GM19467 (cell line): ENCODE results near the gene REC114.
"Not testable (repeated sequence)": the region's sequence is repeated elsewhere in the genome, so short reads cannot be mapped to it uniquely, and the experiment has no call there.

Experiments
- ATAC-seq: cut with Tn5 transposase; IDR thresholded peaks from one replicate; pipeline ENCODE4 v1.9.1; 2021; ENCODE audit warnings: mild to moderate bottlenecking, moderate library complexity; ENCODE audit not compliant: unreplicated experiment

Gene REC114

DNA sequence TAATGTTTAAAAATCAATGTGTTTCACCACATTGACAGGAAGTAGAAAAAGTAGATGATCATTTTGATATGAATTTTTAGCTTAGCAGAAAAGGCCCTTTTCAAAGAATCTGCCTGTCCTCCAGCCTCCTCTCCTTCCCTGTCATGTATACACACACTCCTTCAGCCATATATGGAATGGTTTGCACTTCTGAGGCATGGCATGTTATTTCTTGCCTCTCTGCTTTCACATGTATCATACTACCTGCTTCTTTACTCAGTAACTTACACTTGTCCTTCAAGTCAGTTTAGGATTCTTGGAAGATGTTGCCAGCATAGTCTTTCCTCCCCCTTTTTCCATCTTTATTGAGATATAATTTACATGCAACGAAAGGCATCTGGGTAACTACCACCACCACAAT is 79.0 kb downstream of the REC114 start:
- ATAC-seq, result no peak

DNA sequence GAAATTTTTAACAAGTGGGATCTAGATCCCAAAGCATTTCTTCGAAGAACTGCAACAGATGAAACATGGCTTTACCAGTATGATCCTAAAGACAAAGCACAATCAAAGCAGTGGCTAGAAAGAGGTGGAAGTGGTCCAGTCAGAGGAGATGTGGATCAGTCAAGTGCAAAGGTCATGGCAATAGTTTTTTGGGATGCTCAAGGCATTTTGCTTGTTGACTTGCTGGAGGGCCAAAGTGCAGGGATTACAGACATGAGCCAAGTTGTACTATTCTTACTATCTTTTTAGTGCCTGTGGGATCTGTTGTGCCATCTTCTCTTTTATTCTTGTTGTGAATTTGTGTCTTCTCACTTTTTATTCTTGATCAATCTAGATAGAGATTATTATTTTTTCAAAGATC is 82.0 kb downstream of the REC114 start:
- no peak for ATAC-seq

DNA sequence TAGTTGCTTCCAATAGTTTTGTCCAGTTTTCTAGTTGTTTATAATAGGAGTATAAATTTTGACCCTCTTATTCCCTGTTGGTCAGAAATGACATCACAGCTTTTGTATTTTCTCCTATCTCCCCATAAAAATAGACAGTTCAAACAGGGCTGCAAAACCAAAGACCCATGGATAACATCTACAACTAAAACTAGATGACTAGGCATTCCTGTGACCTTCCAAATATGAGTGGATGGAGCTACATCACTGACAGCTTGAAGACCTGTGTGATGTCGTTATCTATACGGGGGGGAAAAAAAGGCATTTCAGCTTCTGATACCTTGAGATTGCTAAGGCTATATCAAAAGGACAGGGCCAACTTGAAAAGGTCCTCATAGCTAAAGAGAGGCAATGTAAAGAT is 84.6 kb downstream of the REC114 start:
- ATAC-seq, result no peak

DNA sequence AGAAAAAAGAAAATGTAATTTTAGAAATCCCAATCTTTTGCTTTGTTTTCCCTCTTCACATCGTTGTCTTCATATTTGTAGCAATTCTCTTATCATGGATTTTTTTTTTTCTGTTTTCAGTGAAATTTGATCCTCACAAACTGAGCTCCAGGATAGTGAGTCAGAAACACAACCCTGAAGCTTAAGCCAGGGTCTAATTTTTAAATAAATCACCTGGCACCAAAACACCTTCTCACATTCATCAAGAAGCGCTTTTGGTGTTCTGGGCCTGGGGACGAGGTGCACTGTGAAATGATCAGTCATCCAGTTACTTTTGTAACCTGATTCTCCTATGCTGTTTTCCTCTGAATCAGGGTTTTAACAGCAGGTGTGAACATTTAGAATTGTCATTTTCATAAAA is 87.7 kb downstream of the REC114 start:
- no peak for ATAC-seq

DNA sequence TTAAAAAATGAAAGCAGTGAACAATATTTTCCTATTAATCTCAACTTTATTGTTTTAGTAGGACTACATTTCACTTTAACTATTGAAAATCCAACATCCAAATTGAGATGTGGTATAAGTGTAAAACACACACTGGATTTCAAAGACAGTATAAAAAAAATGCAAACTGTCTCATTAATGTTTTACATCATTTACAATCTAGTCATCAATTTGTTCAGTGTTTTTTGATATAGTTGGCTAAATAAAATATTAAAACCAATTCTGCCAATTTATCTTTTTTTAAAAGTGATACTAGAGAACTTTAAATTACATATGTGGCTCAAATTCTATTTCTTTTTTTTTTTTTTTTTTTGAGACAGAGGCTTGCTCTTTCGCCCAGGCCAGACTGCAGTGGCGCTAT is 95.2 kb downstream of the REC114 start:
- no peak for ATAC-seq

DNA sequence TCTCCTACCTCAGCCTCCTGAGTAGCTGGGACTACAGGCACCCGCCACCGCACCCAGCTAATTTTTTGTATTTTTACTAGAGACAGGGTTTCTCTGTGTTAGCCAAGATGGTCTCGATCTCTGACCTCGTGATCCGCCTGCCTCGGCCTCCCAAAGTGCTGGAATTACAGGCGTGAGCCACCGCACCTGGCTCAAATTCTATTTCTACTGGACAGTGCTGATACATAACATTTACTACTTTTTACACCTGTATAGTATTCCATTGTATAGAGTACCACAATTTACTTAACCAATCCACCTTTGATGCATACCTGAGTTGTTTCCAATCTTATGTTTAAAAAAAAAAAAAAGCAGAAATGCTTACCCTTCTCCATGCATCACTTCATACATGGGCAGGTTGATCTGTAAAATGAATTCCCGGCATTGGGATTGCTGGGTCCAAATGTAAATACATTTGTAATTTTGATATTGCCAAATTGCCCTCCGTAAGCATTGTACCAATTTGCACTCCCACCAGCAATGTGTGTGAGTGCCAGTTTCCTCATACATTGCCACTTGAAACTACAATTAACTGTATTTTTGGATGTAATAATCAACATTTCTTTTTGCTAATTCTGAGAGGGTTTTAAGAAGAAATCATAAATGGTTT is 95.7 kb downstream of the REC114 start:
- ATAC-seq, result no peak

DNA sequence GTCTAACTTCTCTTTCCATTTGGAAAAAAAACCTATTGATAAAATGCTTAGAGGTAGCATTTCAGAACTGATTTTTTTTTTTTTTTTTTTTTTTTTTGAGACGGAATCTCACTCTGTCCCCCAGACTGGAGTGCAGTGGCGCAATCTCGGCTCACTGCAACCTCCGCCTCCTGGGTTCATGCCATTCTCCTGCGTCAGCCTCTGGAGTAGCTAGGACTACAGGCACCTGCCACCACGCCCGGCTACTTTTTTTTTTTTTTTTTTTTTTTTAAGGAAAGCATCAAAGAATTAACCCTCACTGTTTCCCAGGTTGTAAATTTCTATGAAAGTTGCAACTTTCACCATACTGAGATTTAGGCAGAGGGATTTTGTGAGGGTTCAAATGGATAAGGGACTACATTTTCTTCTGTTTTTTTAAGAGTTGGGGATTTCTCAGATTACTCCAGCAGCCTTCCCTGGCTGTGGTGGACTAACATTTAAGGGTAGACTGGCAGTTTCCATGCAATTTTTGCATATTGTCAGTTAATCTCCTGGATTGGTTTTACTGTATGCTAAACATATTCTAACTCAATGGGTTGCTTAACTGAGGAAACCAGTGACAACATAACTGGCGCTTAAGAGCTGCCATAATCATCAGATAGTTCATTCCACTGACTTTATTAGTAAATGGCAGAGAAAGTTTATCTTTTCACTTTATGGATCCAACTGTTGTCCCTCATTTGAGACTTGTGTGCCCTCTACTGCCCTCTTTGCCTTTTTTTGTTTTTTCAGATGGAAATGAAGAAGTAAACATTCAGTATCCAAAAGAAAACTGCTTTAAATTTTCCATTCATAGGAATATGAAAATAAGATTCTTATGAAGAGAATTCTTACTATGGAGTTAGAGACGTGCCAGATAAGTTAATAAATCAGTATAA is 96.5 kb downstream of the REC114 start:
- no peak for ATAC-seq

DNA sequence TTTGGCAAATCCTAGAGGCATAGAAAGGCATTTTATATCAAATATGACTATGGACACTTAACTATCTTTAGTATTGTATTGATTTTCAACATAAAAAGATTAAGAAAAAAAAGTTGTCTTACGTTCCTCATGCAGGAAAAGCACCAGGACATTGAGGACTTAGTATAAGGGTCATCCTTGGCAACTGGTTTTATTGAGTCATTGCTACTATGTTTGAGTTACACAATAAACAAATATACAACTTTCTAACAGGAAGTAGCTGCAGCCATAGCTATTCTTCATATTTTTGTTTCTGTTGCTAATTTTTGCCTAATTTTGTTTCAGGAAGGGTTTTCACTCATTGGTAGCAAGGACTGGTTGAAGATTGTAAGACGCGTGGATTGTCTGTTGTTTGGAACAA is 97.2 kb downstream of the REC114 start:
- ATAC-seq, result no peak

DNA sequence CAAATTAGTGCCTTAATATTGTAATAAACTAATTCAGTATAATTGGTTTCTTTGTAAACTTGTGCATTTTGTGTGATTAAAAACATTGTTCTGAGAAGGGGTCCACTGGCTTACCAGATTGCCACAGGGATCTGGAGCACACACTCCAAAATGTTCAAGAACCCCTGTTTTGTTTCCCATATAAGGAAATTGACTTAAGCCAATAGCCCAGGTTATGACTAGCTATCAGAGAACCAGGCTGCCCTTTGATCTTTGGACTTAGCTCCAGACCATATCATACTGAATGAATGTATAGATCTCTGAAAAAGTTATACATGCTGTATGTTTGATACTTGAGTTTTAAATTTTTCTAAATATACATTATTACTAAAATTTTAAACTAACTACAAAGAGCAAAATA is 98.5 kb downstream of the REC114 start:
- no peak for ATAC-seq

DNA sequence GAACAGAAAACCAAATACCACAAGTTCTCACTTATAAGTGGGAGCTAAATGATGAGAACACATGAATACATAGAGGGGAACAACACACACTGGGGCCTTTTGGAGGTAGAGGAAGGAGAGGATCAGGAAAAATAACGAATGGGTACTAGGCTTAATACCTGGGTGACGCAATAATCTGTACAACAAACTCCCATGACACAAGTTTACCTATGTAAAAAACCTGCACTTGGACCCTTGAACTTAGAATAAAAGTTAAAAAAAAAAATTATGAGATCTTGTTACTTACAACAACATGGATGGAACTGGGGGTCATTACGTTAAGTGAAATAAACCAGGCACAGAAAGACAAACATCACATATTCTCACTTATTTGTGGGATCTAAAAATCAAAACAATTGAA is 106.0 kb downstream of the REC114 start:
- ATAC-seq, result not testable (repeated sequence)

DNA sequence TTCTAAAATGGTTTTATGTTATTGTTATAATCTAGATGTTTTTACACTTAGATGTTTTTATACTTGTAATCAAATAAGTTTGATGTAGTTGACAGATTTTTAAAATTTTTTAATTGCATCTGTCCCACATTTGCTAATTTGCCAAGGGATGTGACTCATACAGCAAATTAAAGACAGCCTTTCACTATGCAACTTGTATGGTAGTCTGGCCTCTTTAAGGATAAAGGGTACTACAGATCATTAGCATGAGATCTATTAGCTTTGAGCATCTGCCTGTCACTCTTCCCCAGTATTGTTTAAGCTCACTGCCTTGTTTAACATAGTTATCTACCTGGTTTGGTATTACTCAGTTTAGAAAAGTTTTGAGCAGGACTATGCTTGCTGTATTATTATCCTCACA is 107.2 kb downstream of the REC114 start:
- no peak for ATAC-seq

DNA sequence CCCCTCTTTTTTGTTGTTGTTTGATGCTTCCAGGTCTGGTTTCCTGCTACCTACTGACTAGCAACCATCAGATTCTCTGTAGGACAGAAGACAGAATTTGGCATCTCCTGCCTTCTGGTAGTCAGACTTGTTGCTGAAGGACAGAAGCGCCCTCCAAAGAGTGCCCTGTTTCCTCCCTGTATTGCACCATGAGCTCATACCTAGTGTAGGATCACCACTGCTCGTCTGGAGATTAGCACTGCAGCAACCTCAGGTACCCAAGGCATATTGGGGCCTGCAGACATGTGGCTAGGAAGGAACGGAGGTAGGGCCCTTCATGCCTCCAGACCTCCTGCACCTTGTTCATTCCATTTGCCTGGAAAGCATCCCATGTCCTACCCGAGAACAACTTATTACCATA is 112.1 kb downstream of the REC114 start:
- no peak for ATAC-seq

DNA sequence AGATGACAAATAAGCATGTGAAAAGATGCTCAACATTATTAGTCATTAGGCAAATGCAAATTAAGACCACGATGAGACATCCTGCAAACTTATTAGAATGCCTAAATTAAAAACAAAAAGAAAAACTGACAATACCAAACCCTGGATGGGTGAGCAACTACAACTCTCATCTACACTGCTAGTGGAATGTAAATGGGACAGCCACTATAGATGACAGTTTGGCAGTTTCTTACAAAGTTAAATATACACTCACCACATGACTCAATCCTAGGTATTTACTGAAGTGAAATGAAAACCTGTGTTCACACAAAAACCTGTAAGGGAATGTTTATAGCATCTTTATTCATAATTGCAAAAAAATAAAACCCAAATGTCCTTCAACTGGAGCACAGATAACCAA is 115.6 kb downstream of the REC114 start:
- ATAC-seq, result no peak

DNA sequence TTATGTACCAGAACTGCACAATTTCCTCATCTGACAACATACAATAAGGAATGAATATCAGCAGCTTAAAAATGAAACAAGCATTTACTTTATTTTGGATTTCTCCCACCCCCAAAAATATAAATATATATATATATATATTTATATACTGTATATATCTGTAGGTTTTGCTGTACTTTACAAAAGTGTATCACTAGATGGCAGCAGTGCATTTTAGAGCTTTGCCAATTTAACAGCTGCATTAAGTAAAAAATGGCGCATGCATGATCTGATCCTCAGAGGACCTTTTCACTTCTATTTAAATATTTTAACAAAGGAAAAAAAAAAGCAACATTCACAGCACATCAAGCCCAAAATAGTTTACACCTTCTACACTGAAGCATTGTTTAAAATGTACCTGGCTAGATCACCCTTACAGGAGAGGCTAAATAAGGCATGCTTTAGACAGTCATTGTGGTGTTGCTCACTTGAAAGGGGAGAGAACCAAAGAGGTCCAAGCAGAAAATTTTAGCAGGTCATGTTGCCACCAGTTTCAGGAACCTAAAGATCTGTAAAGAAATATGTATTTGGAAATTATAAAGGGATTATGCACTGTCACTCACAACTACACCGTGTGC is 117.6 kb downstream of the REC114 start:
- ATAC-seq, result no peak

DNA sequence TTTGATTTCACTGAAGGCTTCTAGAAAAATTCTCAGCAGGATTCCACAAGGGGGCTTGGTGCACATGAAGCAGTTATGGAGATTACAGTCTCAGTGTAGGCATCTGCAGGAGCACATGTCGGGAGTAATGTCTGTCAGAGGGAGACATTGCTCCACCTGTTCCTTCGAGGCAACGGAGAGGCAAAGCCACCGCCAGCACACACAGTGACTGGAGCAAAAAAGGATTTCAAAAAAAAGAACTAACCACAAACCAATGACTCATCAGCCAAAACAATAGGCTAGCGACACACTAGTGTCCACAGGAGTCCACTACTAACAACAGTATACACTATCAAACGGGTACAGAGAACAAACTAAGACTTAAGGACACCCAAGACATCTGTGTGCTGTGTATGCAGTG is 121.3 kb downstream of the REC114 start:
- no peak for ATAC-seq

DNA sequence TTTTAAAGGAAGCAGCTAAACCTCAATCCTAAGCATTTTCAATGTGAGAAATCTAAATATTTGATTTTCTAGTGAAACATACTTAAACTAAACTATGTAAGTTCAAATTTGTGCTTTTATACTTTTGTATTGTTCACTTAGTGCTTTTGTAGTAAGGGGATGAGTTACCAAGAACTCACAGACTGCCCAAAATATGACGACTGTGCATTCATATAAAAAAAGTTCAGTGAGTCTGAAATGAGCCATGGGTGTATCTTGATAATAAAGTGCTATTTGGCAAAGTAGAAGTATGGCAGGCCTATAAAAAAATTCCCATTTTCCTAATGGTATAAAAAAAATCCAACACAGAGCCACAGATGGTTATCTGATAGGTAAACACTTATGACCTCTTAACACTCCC is 124.1 kb downstream of the REC114 start:
- ATAC-seq, result no peak

DNA sequence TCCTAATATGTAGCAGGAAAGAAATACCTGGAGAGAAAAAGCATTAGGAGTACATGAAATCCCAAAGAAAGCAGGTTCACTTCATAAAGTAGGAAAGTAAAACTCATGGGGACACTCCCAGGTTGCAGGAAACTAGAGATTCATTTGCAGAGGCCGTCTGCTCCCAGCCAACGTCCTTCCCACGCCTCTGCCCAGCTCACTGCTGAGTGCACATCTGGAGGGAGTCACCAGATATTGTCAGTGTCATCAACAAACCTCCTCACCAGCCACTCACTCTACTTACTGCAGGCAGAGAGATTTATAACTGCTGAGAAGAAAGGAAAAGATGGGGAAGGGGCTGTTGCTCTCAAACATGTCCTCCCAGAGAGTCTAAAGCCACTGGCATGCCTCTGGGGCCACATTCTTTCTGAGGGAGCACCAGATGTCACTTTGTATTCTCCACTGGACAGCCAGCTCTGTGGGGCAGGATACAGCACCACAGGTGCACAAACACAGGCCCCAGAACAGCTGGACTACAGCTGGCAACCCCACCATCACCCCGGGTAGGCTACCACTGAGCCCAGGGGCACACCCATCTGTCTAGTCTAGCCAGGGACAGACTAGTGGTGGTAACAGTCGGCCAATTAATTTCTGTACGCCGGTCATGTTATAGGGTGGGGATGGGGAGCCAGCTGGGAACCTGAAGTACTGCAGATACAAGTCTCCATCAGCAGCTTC is 125.8 kb downstream of the REC114 start:
- ATAC-seq, result no peak

DNA sequence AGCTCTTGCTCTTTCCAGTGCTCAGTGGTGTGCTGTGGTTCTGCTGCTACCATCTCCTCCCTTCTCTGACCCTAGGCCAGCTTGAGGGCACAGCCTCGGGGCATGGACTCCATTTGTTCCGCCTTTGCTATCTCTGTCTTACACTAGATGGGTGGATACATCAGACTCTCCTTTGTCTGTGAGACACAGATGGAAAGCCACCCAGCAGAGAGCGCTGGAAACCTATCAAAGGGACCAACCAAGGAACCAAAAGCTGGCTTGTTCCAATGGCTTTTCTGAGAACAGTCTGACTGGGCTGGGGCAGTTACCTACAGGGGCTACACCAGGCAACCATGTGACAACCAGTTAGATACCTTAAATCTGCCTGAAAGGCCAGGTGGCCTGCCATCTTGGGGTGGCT is 126.4 kb downstream of the REC114 start:
- ATAC-seq, result no peak

DNA sequence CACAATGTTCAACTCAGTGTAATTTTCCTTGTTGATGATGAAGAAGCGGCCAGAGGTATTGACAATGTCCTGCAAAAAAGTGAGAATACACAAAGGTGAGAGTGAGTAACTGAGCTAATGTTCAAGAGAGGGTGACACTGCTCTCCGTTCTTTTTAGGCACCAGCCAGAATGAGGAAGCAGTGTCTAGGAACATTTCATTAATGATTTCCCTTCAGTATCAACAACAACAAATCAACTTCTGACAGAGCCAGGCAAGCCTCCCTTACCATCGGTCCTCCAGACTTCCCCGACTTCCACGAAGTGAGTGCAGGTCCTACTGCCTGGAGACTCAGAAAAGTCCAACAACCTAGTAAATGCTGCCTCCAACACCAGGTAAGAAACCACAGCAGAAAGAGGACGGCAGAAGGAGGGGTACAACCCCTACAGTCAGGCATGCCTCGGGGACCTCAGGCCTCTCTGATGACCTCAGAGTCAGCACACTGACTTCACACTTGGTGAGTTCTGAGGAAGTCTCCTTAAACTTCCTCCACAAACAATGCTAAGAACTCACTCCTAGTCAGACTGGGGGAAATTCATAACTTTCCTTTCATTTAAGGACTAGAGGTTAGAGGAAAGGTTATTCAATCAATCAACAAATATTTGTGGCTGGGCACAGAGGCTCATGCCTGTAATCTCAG is 127.5 kb downstream of the REC114 start:
- ATAC-seq, result no peak

DNA sequence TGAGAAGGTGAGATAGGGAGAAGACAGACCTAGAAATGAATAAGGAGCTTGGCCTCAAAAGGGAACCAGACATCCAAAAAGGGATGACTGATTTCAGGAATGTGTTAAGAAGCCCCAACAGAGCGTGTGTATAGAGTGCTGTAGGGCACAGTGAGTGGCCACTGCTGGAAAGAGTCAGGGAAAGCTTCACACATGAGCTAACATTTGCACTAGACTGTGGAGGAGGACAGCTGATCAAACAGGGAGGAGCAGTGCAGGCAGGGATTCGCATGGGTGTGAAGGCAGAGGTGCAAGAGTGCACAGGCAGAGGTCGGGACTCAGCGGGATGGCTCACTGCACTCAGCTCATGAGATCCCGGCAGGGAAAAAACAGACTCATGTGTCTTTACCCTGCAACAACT is 128.4 kb downstream of the REC114 start:
- no peak for ATAC-seq

DNA sequence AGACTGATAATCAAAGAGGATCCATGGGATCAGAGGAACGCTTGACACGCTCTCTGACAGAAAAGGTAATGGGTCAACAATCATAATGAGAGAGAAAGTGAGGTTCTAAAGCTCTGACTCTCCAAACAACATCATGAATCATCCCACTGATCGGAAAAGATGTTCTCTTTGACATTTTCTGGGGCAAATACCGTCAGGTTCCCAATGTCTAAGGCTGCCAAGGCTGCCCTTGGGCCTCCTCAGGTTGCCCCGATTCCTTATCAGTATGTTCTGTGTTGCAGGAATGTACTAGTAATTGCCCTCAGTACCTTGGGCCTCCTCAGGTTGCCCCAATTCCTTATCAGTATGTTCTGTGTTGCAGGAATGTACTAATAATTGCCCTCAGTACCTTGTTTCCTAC is 129.3 kb downstream of the REC114 start:
- no peak for ATAC-seq
